Measurements from ENCODE around the gene GAB4. TPM values are rescaled to one million over a fixed set of nuclear protein-coding genes. Genes with fewer than 3 reads are reported as not detected.

The GAB4 gene
- total RNA-seq, 1 experiment from 2014 or later = not detected

GRCh38 chr22:16966251-16966650 is 41.8 kb downstream of the GAB4 start:
- H3K4ac ChIP-seq (ENCODE audit: low read depth, low read length) = no peak overlapping the region
- H4K8ac ChIP-seq (replicated peaks; ENCODE audit: insufficient read length, low read depth, low read length) = no peak overlapping the region
- TF ChIP-seq, protein P1, sequence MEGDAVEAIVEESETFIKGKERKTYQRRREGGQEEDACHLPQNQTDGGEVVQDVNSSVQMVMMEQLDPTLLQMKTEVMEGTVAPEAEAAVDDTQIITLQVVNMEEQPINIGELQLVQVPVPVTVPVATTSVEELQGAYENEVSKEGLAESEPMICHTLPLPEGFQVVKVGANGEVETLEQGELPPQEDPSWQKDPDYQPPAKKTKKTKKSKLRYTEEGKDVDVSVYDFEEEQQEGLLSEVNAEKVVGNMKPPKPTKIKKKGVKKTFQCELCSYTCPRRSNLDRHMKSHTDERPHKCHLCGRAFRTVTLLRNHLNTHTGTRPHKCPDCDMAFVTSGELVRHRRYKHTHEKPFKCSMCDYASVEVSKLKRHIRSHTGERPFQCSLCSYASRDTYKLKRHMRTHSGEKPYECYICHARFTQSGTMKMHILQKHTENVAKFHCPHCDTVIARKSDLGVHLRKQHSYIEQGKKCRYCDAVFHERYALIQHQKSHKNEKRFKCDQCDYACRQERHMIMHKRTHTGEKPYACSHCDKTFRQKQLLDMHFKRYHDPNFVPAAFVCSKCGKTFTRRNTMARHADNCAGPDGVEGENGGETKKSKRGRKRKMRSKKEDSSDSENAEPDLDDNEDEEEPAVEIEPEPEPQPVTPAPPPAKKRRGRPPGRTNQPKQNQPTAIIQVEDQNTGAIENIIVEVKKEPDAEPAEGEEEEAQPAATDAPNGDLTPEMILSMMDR (conservative IDR thresholded peaks at IDR 0.05) = no peak
- H2BK12ac ChIP-seq (ENCODE audit: insufficient read length, low read depth, low read length) = no peak overlapping the region
- no peaks in the 10 kb centered on the region for H3K9me3 ChIP-seq (ENCODE audit: control insufficient read depth, low read depth, low read length)
- H3K36me3 Mint-ChIP-seq (ENCODE audit: insufficient read depth in 1 of 3, low read depth in 3 of 3) = peaks cover 0 to 15% (median 15%) of the 10 kb centered on the region in 3 experiments; a peak in 5 of 7 replicates
- H3K27ac Mint-ChIP-seq = no peak overlapping the region
- H3K14ac ChIP-seq (ENCODE audit: insufficient read depth, low read length) = no peak overlapping the region
- no peak overlapping the region for H2BK5ac ChIP-seq (ENCODE audit: insufficient read length, low read length)
- H3K23me2 ChIP-seq (ENCODE audit: insufficient read length, low read depth, low read length, poor library complexity, severe bottlenecking) = no peaks in the 10 kb centered on the region
- no peak overlapping the region for H3K9ac ChIP-seq (ENCODE audit: extremely low read depth, insufficient read length, low read length)
- H3K79me1 ChIP-seq (ENCODE audit: insufficient read depth, low read depth, low read length, poor library complexity, severe bottlenecking) = no peaks in the 10 kb centered on the region
- H3K18ac ChIP-seq (ENCODE audit: insufficient read length, low read depth, low read length) = no peak overlapping the region
- H3K4me1 ChIP-seq (ENCODE audit: insufficient read depth, low read length) = no peaks in the 10 kb centered on the region
- no peak overlapping the region for H2BK15ac ChIP-seq (ENCODE audit: low read depth, low read length)
- peaks cover 21% of the 10 kb centered on the region for H3K27me3 Mint-ChIP-seq (ENCODE audit: low read depth)
- no peak overlapping the region for H2BK120ac ChIP-seq (ENCODE audit: low read depth, low read length, poor library complexity, severe bottlenecking)
- H3K4me3 Mint-ChIP-seq = no peak overlapping the region
- DNase-seq = no peak
- no peak overlapping the region for H3K4me2 ChIP-seq (ENCODE audit: insufficient read depth, insufficient read length, low read length)
- H3K9me3 Mint-ChIP-seq = peaks cover 95 to 100% of the 10 kb centered on the region in 2 experiments
- H4K5ac ChIP-seq (ENCODE audit: insufficient read length, low read depth, low read length) = no peak overlapping the region
- H3K79me2 ChIP-seq (ENCODE audit: insufficient read depth, low read length) = no peaks in the 10 kb centered on the region
- H3K27ac ChIP-seq (ENCODE audit: insufficient read length, low read depth, low read length) = no peak overlapping the region
- no peak overlapping the region for H3K56ac ChIP-seq (ENCODE audit: insufficient read length, low read depth, low read length)
- H3K27me3 ChIP-seq (ENCODE audit: insufficient read depth, low read length) = no peaks in the 10 kb centered on the region
- no peak overlapping the region for H3T11ph ChIP-seq (ENCODE audit: low read length)
- WGBS (ENCODE audit: extremely low coverage, insufficient read length, low lambda C conversion rate) = no CpG with 5 or more reads among the region's 6 CpGs
- no peak overlapping the region for H2AFZ ChIP-seq (ENCODE audit: low read length)
- H3K4me1 Mint-ChIP-seq = no peaks in the 10 kb centered on the region
- no peaks in the 10 kb centered on the region for H4K20me1 ChIP-seq (ENCODE audit: control insufficient read depth, insufficient read depth, insufficient read length)
- no peak overlapping the region for H2BK20ac ChIP-seq (ENCODE audit: low read depth, low read length, poor library complexity, severe bottlenecking)
- no peak overlapping the region for H2AK5ac ChIP-seq (ENCODE audit: insufficient read length, low read length)
- H4K91ac ChIP-seq (ENCODE audit: insufficient read length, low read depth, low read length) = no peak overlapping the region
- no peak overlapping the region for H3K23ac ChIP-seq (ENCODE audit: insufficient read length, low read depth, low read length)

Measured in H9 (cell line).